ENCODE data around the gene ARCN1.

GRCh38 chr11:118612378-118612777 lies 40.2 kb downstream of the ARCN1 start:
- TF ChIP-seq CTCF (conservative IDR thresholded peaks at IDR 0.05; ENCODE audit: low read depth, low read length) (no peak), MAFK (IDR thresholded peaks at IDR 0.05; ENCODE audit: low read depth, low read length) (no peak), FOS (IDR thresholded peaks at IDR 0.05; ENCODE audit: low read depth, low read length) (no peak), CEBPB (IDR thresholded peaks at IDR 0.05; ENCODE audit: low read depth, low read length) (no peak), POLR2A (IDR thresholded peaks at IDR 0.05; ENCODE audit: low read depth, low read length) (no peak), CHD1 (IDR thresholded peaks at IDR 0.05; ENCODE audit: low read depth, low read length) (no peak), USF2 (IDR thresholded peaks at IDR 0.05; ENCODE audit: low read depth, low read length) (no peak)

All from IMR-90 (cell line).